ENCODE measurements around the gene KLHL5.
"Not testable (repeated sequence)": the region's sequence is repeated elsewhere in the genome, so short reads cannot be mapped to it uniquely, and the experiment has no call there.

Gene KLHL5

DNA sequence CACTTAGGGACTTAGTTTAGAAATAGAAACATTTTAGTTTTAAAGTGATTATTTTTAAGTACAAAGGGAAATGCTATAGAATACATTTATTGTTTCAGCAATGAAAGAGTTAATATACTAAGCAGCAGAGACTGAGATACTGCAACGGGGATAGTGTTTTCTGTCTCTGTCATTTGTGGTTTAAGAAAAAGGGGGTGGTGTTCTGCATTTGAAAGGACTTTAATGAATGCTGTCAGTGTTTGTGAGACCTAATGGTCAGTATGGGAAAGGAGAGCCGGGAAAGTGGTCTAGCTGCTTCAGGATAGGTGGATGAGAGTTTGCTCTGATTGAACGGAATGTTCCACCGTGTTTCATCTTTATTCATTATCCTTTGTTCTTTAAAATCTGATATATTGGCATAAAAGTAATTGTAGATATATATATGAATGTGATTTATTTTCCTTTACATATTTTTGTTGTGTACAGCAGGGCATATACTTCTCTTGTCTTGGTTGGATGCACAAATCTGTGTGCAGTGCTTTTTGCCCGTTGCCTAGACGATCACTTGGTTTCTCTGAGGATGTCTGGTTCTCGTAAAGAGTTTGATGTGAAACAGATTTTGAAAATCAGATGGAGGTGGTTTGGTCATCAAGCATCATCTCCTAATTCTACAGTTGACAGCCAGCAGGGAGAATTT lies at the start of gene KLHL5:
TSS of gene KLHL5 (plus strand) at position 139 of the 676 bp plus-strand sequence. CDS start at position 560, 421 bp downstream.
- no peak for DNase-seq

- no peak for DNase-seq
Measured at GRCh38 chr4:39014028-39014427, 48.0 kb upstream of the KLHL5 start.

- no peak for DNase-seq
Measured at GRCh38 chr4:39020130-39020529, 41.9 kb upstream of the KLHL5 start.

GRCh38 chr4:39021631-39022030 lies 40.4 kb upstream of the KLHL5 start:
- DNase-seq: no peak

DNA sequence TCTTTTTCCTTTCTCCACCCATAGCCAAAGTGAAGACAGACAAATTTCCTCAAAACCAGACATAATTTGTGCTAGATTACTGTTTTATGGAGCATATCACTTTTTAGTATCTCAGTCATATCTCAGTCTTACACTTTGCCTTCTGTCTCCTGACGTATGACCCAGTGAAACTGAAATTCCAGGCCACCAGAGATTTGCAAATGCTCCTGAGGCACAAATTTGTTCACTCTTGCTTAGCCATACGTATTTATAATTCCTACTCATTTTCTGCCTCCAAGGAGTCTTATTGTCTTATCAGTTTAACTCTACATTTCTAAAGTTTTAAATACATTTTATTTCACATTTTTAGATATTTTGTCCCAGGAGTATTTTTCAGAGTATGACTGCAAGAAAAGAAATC lies 39.8 kb upstream of the KLHL5 start:
- DNase-seq: no peak

DNA sequence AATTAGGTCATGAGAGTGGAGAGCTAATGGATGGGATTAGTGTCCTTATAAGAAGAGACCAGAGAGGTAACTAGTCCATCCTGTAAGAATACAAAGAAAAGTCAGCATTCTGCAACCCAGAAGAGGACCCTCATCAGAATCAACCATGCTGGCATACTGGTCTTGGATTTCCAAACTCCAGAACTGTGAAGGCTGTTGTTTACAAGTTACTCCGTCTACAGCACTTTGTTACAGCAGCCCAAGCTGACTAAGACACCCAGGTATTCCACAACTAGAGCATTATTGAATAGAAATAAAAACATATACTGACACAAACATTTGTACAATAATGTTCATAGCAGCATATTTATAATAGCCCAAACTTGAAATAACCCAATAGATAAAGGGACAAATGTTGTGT lies 39.0 kb upstream of the KLHL5 start:
- DNase-seq: no peak

GRCh38 chr4:39024311-39024865 lies 37.6 kb upstream of the KLHL5 start:
- DNase-seq: no peak

DNA sequence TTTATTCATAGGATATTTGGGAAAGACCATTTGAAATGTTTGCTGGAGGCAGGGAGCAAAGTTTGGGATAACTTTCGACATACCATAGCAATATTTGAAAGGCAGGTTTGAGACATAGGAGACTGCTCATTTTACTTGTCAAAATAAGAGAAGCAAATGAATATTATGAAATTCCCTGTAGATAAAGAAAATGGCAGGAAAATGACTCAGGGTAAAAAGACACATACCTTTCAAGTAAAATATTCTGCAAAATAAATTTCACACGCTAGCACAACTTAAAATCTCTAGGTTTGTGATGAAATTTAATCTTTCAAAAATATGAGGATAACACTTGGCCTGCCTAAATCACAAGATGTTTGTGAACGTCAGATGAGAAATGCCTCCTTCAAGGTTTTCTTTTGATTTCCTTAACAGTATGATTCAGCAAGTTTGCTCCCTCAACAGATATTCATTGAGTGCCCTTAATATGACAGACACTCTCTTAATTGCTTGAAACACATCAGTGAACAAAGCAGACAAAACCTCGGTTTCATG lies 36.4 kb upstream of the KLHL5 start:
- DNase-seq: no peak

- DNase-seq: no peak
Measured at GRCh38 chr4:39026096-39026495, 35.9 kb upstream of the KLHL5 start.

- DNase-seq: no peak
Measured at GRCh38 chr4:39029752-39030694, 32.0 kb upstream of the KLHL5 start.

DNA sequence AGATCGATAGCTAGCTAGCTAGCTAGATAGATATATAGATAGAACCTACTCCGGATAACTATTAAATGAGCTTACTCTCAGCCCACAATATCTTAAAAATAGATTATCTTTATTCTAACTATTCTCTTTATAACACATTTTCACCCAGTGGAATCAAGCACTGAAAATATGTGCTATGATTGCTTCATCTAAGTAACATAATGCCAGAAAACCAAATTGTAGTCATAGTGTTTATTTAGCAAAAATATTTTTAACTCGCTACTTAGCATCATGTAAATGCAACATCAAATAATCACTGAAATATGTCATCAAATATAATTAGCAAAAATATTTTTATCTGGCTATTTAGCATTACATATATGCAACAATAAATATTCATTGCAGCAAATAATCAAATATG lies 31.3 kb upstream of the KLHL5 start:
- no peak for DNase-seq

GRCh38 chr4:39031590-39032020 lies 30.4 kb upstream of the KLHL5 start:
- not testable (repeated sequence) for DNase-seq

- no peak for DNase-seq
Measured at GRCh38 chr4:39032218-39033085, 29.6 kb upstream of the KLHL5 start, which contains the start of gene TMEM156. Gene TMEM156 (minus strand): TSS chr4:39032409. CDS start chr4:39032313, 96 bp downstream.

DNA sequence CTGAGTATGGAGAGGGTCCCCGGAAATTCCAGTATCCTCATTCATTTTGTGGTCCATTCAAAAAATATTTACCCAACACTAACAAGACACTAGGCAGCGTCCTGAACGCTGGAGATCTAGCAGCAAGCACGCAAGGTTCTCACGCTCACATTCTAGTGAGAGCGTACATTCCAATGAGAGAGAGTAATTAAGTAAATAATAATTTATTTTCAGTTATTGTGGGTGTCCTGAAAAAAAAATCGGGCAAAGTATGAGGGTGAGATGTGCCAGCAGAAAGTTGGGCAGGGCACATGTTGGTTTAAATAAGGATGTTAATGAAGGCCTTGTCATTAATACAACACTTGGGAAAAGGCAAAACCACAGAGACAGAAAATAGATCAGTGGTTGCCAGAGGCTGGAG lies 25.9 kb upstream of the KLHL5 start:
- DNase-seq: peak; percentile 9

DNA sequence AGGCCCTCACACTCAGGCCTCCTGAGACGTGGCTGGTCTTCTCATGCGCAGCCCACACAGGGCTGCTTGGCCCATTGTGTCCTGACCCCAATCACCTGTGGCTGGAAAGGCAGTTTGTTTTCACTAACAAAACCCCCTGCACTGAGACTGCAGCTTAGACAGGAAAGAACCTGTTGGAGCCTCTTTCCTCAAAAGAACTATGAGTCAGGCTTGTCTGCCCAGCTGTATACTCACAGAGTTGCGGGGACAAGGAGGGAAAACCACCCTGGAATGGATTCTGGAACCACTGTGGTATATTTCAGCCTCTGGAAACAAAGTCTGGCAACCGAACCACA lies 24.6 kb upstream of the KLHL5 start:
- DNase-seq: no peak

- DNase-seq: no peak
Measured at GRCh38 chr4:39037941-39038340, 24.1 kb upstream of the KLHL5 start.

DNA sequence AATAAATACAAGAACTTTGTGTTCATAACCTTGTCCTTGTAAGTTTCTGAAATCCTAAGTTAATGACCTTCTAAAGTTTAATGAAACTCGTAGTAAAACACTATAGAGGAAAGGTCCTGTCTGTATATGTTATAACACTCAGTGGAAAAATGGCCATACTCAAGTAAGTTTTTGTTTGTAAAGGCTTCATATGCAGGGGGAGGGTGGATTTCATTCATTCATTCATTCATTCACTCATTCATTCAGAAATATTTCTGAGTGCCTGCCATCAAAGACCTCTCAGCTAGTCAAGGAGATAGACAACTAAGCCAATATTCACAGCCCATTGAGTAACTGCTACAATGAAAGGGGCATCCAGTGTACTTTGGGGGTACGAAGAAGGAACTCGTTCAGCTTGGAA lies 22.9 kb upstream of the KLHL5 start:
- no peak for DNase-seq

- DNase-seq: no peak
Measured at GRCh38 chr4:39042366-39042765, 19.7 kb upstream of the KLHL5 start.

- DNase-seq: no peak
Measured at GRCh38 chr4:39043058-39043860, 18.8 kb upstream of the KLHL5 start.

DNA sequence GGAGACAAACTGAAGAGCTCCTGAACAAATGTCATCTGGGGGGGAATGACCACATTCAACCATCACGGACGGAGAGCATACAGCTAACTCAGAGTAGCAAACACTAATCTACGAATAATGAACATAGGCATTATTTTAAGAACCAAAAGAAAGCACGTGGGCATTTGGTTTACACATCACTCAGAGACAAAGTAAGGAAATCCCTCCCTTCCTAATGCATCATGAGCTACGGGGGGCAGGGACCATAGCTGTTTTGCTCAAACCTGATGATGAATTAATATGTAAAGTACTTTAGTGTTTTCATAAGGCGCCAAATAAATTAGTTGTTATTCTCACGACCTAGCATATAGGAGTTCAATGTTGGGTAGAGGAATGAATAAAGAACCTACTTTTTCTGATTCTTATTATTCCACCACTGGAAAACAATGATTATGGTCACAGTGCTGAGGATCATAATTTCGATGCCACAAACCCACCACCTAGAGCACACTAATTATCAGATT lies 18.1 kb upstream of the KLHL5 start:
- DNase-seq: no peak

DNA sequence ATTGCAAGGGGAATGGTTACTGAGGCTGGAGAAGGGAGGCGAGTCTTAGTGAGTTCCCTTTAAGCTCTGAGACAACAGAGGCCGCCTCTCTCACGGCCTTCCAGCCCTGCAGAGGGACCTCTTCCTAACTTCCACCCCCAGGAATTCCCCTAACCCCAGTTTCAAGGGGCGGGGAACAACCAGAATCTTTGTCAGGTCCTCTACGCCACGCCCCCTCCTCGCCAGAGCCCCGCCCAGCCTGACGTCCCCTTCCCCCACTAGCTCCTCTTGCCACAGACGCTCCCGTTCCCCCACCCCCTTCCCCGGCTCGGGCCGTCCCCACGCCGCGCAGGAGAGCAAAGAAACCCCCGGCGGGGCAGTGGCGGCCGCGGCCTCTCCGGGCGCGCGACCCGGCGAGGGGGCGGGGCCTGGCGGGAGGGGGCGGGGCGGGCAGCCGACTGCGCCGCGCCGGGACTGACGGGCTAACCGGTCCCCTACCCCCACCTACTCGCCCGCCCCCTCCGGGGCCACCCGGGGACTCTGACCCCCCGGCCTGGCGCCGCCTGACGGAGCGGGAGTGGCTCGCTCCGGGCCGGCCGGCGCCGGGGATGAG lies 17.6 kb upstream of the KLHL5 start:
- peak; percentile 77 for DNase-seq
